GM19468 (cell line): ENCODE data around the gene GLT8D1.

Experiments used
- ATAC-seq: cut with Tn5 transposase; IDR thresholded peaks from one replicate; pipeline ENCODE4 v1.9.1; 2021; ENCODE audit warnings: mild to moderate bottlenecking, moderate library complexity, moderate number of reproducible peaks; ENCODE audit not compliant: unreplicated experiment; ENCODE audit errors: extremely low read depth

Gene GLT8D1

GRCh38 chr3:52714335-52715302 is 9.0 kb upstream of the GLT8D1 start:
- ATAC-seq = no peak

GRCh38 chr3:52712291-52713212 is 7.0 kb upstream of the GLT8D1 start:
- no peak for ATAC-seq

GRCh38 chr3:52710512-52710911 is 4.9 kb upstream of the GLT8D1 start:
- ATAC-seq = no peak

DNA sequence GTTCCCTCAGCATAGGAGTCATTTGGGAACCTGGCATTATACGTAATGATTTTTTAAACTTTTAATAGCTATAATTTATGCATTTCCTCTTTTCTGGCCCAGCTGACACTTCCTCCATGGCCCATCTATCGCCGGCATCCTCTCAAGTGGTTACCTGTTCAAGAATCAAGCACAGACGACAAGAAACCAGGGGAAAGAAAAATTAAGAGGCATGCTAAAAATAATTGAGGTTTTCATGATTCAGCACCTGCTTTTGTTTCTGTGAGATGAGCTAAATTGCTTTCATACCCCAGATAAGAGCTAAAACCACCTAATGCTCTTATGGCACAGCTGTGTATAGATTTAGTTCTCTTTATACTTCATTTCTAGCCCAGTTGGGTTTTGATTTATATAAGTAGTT is 2.0 kb upstream of the GLT8D1 start:
- no peak for ATAC-seq

GRCh38 chr3:52705438-52705687 is 228 bp downstream of the GLT8D1 start:
- ATAC-seq = no peak

GRCh38 chr3:52704611-52705437 is 767 bp downstream of the GLT8D1 start:
- no peak for ATAC-seq

- ATAC-seq = no peak
Measured at GRCh38 chr3:52703341-52703740, 2.2 kb downstream of the GLT8D1 start.

GRCh38 chr3:52697632-52697965 is 8.0 kb downstream of the GLT8D1 start:
- ATAC-seq = no peak

DNA sequence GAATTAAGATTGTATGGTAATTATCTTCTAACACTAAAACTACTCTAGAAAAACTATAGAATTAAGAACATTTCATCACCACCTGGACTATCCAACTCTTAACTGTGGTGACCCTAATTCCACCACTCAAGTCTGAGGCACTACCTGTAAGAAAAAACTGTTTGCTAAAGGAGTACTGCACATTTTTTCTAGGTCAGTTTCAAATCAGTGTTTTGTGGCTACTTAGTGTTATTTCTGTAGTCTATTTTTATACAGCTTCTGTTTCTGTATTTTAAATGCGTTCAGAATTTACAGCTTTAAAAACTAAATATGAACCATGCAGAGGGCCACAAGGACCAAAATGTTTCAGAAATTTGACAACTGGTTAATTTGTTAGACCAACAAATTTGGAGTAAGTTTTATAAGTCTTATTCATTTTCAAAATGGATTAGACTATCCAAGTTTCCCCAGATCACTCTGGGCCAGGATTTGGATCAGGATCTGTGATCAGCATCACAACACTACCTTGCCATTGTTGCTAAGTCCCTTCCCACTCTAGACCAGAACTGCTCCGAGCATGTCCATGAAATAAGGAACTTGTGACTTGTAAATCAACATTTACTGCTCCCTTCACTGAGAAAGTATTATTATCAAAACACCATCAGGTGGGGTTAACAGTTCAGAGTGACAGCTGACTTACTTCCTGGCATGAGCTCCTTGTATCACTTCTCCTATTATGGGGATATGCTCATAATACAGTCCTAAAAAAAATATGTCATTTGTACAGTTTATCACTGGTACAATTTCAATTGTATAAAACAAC is 8.6 kb downstream of the GLT8D1 start:
- no peak for ATAC-seq

GRCh38 chr3:52695798-52696671 is 9.6 kb downstream of the GLT8D1 start:
- ATAC-seq = no peak

DNA sequence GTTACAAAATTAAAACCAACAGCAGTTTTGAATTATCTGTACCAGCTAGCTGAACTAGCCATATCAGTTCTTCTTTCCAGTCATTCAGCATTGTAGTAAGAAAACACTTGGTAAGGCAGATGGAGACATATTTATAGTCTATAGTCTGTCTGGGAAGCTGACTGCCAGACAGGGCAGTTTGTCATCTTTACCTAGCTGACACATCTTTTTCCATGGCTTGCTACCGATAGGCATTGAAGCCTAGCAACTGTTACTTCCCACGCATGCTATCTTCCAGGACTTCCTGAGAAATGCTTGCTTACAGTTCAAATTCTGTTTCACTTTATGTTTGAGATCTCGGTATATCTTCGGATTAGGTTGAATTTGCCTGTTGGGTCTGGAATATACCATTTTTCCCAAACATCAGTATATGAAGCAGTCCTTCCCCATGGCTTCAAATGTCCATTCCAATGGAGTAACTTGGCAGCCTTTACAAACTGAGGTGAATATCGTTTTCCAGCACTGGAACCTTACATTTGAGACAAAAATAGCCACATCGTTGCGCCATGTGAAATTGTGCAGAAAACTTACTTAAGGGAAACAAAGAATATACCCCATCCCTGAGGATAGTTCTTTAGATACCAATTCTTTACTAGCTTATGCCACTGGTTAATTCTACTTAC is 10.9 kb downstream of the GLT8D1 start:
- no peak for ATAC-seq

DNA sequence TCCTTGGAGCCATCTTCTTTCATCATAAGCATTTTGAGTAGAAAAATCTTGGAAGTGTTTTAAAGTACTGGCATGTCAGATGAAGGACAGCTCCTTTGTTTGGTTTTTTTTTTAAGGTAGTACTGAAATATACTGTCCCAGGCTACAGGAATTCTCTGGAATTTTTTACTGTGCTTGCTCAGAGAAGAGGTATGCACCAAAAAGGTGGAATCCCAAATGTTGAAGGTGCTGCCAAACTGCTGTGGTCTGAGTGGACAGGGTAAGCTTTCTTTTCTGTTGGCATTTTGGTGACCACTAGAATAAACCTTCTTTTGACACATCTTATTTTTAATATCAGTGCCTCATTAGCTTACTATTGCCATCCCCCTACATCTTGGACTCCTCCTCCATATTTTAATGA is 12.5 kb downstream of the GLT8D1 start:
- no peak for ATAC-seq

DNA sequence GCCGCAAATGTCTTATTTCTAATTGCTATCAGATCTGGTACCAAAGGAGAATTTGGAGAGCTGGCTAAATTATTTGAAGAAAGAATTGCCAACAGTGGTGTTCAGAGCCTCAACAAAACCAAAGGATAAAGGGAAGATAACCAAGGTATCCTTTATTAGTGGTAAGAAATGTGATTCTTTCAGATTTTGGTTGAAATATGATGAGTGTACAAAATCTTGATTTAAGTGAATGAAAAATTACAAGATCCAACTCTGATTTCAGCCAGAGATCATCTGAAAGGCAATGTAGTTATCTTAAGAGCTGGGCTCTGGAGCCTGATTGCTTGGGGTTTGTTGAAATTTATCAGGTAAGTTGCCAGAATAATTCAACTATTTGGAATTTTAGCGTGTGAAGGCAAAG is 15.0 kb downstream of the GLT8D1 start:
- no peak for ATAC-seq

- ATAC-seq = no peak
Measured at GRCh38 chr3:52689151-52689550, 16.4 kb downstream of the GLT8D1 start.

DNA sequence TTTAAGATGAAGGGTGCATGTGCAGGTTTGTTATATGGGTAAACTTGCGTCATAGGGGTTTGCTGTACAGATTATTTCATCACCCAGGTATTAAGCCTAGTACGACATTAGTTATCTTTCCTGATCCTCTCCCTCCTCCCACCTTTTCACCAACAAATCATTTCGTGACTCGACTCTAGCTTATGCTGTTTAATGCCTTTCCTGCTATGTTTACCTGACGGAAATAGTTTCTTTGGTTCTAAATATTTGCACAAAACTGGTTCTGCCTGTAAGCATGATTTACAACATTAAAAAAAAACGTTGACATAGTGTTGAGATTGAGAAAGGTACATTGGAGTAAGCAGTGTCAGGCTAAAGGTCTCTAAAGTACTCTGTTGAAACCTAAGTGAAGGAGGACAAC is 17.3 kb downstream of the GLT8D1 start:
- no peak for ATAC-seq

GRCh38 chr3:52685709-52686691 is 19.6 kb downstream of the GLT8D1 start, which contains the start of the genes GNL3 and PBRM1:
Gene GNL3, plus strand, starts transcription at chr3:52686032. Its CDS starts 61 bp downstream, at chr3:52686093.
Gene PBRM1, minus strand, starts transcription at chr3:52685913.
- peak; percentile 64 for ATAC-seq

DNA sequence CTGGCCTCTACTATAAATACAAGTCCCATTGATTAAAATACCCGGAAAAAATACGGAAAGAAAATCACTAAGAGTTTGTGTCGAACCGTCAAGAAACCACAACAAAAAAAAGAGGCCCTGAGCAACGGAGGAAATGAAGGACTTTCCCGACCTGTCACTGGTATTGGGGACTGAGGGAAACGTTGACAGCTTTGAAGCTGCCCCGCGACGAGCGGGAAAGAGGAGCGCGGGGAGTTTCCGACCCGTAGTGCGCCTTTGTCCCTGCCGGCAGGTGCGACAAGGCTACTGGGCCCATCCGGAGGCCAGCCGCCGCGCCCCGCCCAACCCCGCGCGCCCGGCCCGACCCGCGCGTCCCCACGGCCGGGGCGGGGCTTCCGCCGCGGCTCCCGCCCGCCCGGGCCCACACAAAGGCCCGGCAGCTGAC is 20.3 kb downstream of the GLT8D1 start:
- ATAC-seq = peak; percentile 56
